K562 (cell line): ENCODE measurements around the gene SECISBP2.

ENCODE experiments used
- CHCHD3 ChIP-seq: fragments of 250-450 bp; sonication (Bioruptor Pico); IDR thresholded peaks from 2 replicates; pipeline ENCODE4 v2.1.2; 2022; ENCODE audit warnings: mild to moderate bottlenecking
- ELF1 ChIP-seq: fragments of 200-800 bp; sonication (Bioruptor generic); IDR thresholded peaks from 2 replicates; pipeline ENCODE4 v1.6.1; 2016; ENCODE audit warnings: missing genetic modification characterization, missing compliant biosample characterization
- KAT7 ChIP-seq: sonication (generic); formaldehyde crosslinking; IDR thresholded peaks from 2 replicates; pipeline ENCODE4 v1.8.0; 2022; ENCODE audit warnings: missing genetic modification reagents, mild to moderate bottlenecking, borderline replicate concordance
- KDM1A ChIP-seq, 2 experiments: fragments of 450-650 bp; IDR thresholded peaks; 2 replicates each; pipeline ENCODE4 v1.6.1; 2016; ENCODE audit warnings: mild to moderate bottlenecking in 2 of 2
- KDM4B ChIP-seq, 2 experiments: fragments of 450-650 bp in 1 of 2; sonication (generic) in 1 of 2; IDR thresholded peaks; 2 replicates each; pipeline ENCODE4 v1.6.1; 2016 to 2017; ENCODE audit warnings: borderline replicate concordance in 2 of 2, antibody characterized with exemption in 1 of 2, low read depth in 1 of 2, mild to moderate bottlenecking in 1 of 2
- SPI1 ChIP-seq: IDR thresholded peaks from 2 replicates; pipeline ENCODE4 v1.6.1; 2011; ENCODE audit warnings: low read depth, low read length, control low read depth, borderline replicate concordance
- TCF7L2 ChIP-seq: fragments of 150-350 bp; IDR thresholded peaks from 2 replicates; pipeline ENCODE4 v1.6.1; 2016; ENCODE audit warnings: low read depth, mild to moderate bottlenecking, low read length, moderate library complexity
- ZFP30 ChIP-seq: fragments of 250-450 bp; sonication (Bioruptor Pico); IDR thresholded peaks from 2 replicates; pipeline ENCODE4 v1.8.0; 2022; ENCODE audit warnings: moderate library complexity, mild to moderate bottlenecking, inconsistent platforms, borderline replicate concordance
- ZKSCAN1 ChIP-seq: fragments of 150-350 bp; IDR thresholded peaks from 2 replicates; pipeline ENCODE4 v1.6.1; 2016; ENCODE audit warnings: low read depth, low read length
- TF ChIP-seq, protein P1 (sequence below), 3 experiments: IDR thresholded peaks in 2 of 3; conservative IDR thresholded peaks in 1 of 3; 2 replicates each; pipeline ENCODE4 v1.5.1; 2011 to 2012; ENCODE audit warnings: low read length in 3 of 3, mild to moderate bottlenecking in 3 of 3, control low read depth in 2 of 3, improper control_type of control experiment in 1 of 3, inconsistent platforms in 1 of 3, low read depth in 1 of 3, mixed read lengths in 1 of 3, moderate library complexity in 1 of 3; ENCODE audit not compliant: insufficient read depth in 2 of 3
- TF ChIP-seq, protein P2 (sequence below): fragments of 450-650 bp; IDR thresholded peaks from 2 replicates; pipeline ENCODE4 v1.6.1; 2017; ENCODE audit warnings: antibody characterized with exemption, mild to moderate bottlenecking
- TF ChIP-seq, protein P3 (sequence below): fragments of 250-450 bp; sonication (Bioruptor Pico); IDR thresholded peaks from 2 replicates; pipeline ENCODE4 v1.5.0; 2022; ENCODE audit warnings: mild to moderate bottlenecking

DNA sequence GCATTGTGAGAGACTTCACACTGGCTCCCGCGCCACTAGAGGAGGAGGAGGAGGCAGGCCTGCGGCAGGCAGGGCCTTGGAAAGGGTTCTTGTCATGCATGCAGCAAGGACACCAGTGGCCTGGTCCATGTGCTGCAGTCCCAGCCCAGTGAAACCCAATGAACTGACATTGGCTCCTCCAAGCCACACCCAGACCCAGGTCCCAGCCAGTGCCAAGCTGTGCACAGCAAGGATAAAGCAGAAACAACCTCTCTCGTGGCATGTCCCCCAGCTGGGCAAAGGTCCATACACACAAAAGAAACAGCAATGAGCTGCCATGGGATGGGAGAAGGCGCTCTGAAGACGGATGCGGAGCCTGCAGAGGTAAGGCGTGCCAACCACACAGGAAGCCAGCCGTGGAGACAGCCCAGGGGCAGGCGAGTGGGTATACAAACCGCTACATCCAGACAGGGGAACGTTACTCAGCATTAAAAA is 90.4 kb downstream of the SECISBP2 start:
- no peak for TF ChIP-seq ZKSCAN1
- no peak for TF ChIP-seq ELF1 (tag)
- TF ChIP-seq ZFP30 (CRISPR knock-in tag): no peak
- TF ChIP-seq TCF7L2: no peak
- TF ChIP-seq KDM4B (IDR thresholded peaks at IDR 0.05; ENCODE audit: borderline replicate concordance in 2 of 2, low read depth in 1 of 2): no peak
- TF ChIP-seq, protein P1, sequence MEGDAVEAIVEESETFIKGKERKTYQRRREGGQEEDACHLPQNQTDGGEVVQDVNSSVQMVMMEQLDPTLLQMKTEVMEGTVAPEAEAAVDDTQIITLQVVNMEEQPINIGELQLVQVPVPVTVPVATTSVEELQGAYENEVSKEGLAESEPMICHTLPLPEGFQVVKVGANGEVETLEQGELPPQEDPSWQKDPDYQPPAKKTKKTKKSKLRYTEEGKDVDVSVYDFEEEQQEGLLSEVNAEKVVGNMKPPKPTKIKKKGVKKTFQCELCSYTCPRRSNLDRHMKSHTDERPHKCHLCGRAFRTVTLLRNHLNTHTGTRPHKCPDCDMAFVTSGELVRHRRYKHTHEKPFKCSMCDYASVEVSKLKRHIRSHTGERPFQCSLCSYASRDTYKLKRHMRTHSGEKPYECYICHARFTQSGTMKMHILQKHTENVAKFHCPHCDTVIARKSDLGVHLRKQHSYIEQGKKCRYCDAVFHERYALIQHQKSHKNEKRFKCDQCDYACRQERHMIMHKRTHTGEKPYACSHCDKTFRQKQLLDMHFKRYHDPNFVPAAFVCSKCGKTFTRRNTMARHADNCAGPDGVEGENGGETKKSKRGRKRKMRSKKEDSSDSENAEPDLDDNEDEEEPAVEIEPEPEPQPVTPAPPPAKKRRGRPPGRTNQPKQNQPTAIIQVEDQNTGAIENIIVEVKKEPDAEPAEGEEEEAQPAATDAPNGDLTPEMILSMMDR (IDR thresholded peaks at IDR 0.05 in 2 of 3, conservative IDR thresholded peaks at IDR 0.05 in 1 of 3; ENCODE audit: insufficient read depth in 2 of 3, low read depth in 1 of 3, low read length in 3 of 3): no peak
- TF ChIP-seq, protein P2, sequence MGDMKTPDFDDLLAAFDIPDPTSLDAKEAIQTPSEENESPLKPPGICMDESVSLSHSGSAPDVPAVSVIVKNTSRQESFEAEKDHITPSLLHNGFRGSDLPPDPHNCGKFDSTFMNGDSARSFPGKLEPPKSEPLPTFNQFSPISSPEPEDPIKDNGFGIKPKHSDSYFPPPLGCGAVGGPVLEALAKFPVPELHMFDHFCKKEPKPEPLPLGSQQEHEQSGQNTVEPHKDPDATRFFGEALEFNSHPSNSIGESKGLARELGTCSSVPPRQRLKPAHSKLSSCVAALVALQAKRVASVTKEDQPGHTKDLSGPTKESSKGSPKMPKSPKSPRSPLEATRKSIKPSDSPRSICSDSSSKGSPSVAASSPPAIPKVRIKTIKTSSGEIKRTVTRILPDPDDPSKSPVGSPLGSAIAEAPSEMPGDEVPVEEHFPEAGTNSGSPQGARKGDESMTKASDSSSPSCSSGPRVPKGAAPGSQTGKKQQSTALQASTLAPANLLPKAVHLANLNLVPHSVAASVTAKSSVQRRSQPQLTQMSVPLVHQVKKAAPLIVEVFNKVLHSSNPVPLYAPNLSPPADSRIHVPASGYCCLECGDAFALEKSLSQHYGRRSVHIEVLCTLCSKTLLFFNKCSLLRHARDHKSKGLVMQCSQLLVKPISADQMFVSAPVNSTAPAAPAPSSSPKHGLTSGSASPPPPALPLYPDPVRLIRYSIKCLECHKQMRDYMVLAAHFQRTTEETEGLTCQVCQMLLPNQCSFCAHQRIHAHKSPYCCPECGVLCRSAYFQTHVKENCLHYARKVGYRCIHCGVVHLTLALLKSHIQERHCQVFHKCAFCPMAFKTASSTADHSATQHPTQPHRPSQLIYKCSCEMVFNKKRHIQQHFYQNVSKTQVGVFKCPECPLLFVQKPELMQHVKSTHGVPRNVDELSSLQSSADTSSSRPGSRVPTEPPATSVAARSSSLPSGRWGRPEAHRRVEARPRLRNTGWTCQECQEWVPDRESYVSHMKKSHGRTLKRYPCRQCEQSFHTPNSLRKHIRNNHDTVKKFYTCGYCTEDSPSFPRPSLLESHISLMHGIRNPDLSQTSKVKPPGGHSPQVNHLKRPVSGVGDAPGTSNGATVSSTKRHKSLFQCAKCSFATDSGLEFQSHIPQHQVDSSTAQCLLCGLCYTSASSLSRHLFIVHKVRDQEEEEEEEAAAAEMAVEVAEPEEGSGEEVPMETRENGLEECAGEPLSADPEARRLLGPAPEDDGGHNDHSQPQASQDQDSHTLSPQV: no peak
- TF ChIP-seq CHCHD3 (CRISPR knock-in tag): no peak
- no peak for TF ChIP-seq SPI1
- TF ChIP-seq KAT7 (CRISPR knock-in tag): no peak
- TF ChIP-seq, protein P3, sequence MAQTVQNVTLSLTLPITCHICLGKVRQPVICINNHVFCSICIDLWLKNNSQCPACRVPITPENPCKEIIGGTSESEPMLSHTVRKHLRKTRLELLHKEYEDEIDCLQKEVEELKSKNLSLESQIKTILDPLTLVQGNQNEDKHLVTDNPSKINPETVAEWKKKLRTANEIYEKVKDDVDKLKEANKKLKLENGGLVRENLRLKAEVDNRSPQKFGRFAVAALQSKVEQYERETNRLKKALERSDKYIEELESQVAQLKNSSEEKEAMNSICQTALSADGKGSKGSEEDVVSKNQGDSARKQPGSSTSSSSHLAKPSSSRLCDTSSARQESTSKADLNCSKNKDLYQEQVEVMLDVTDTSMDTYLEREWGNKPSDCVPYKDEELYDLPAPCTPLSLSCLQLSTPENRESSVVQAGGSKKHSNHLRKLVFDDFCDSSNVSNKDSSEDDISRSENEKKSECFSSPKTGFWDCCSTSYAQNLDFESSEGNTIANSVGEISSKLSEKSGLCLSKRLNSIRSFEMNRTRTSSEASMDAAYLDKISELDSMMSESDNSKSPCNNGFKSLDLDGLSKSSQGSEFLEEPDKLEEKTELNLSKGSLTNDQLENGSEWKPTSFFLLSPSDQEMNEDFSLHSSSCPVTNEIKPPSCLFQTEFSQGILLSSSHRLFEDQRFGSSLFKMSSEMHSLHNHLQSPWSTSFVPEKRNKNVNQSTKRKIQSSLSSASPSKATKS (CRISPR knock-in tag): no peak
- no peak for TF ChIP-seq KDM1A (IDR thresholded peaks at IDR 0.05)
